HG03571 (cell line): ENCODE measurements around the gene NEMP2.
"Not testable (repeated sequence)": the region's sequence is repeated elsewhere in the genome, so short reads cannot be mapped to it uniquely, and the experiment has no call there.

Experiments
- ATAC-seq: cut with Tn5 transposase; IDR thresholded peaks from one replicate; pipeline ENCODE4 v1.9.1; 2021; ENCODE audit not compliant: unreplicated experiment

Gene NEMP2

GRCh38 chr2:190527214-190527613 is 7.3 kb downstream of the NEMP2 start:
- ATAC-seq = no peak

GRCh38 chr2:190526105-190526750 is 8.3 kb downstream of the NEMP2 start:
- no peak for ATAC-seq

- ATAC-seq = no peak
Measured at GRCh38 chr2:190524928-190525327, 9.6 kb downstream of the NEMP2 start.

GRCh38 chr2:190519975-190520767 is 14.4 kb downstream of the NEMP2 start:
- ATAC-seq = no peak

GRCh38 chr2:190517468-190517867 is 17.1 kb downstream of the NEMP2 start:
- no peak for ATAC-seq

- no peak for ATAC-seq
Measured at GRCh38 chr2:190515687-190516086, 18.8 kb downstream of the NEMP2 start.

- ATAC-seq = no peak
Measured at GRCh38 chr2:190514676-190515075, 19.8 kb downstream of the NEMP2 start.

- ATAC-seq = no peak
Measured at GRCh38 chr2:190513877-190514276, 20.6 kb downstream of the NEMP2 start.

- no peak for ATAC-seq
Measured at GRCh38 chr2:190512539-190513095, 21.9 kb downstream of the NEMP2 start.

GRCh38 chr2:190511104-190511503 is 23.4 kb downstream of the NEMP2 start:
- no peak for ATAC-seq

GRCh38 chr2:190509895-190510294 is 24.6 kb downstream of the NEMP2 start:
- ATAC-seq = not testable (repeated sequence)

GRCh38 chr2:190507135-190507534 is 27.4 kb downstream of the NEMP2 start:
- ATAC-seq = no peak

- ATAC-seq = no peak
Measured at GRCh38 chr2:190506666-190507065, 27.9 kb downstream of the NEMP2 start.

GRCh38 chr2:190505696-190506095 is 28.8 kb downstream of the NEMP2 start:
- ATAC-seq = no peak

- ATAC-seq = no peak
Measured at GRCh38 chr2:190504912-190505311, 29.6 kb downstream of the NEMP2 start.

GRCh38 chr2:190503088-190503487 is 31.4 kb downstream of the NEMP2 start:
- ATAC-seq = no peak

- ATAC-seq = no peak
Measured at GRCh38 chr2:190501702-190502407, 32.7 kb downstream of the NEMP2 start.

GRCh38 chr2:190501231-190501630 is 33.3 kb downstream of the NEMP2 start:
- ATAC-seq = no peak

GRCh38 chr2:190500054-190500502 is 34.4 kb downstream of the NEMP2 start:
- no peak for ATAC-seq

GRCh38 chr2:190499273-190499672 is 35.2 kb downstream of the NEMP2 start:
- ATAC-seq = no peak

GRCh38 chr2:190497428-190497827 is 37.1 kb downstream of the NEMP2 start:
- ATAC-seq = no peak
